Measurements from ENCODE around the gene MAGIX.
A peak's percentile ranks its signal among the peaks of the same experiment; 100 is the strongest.

MAGIX gene

GRCh38 chrX:49190821-49191573, 28.4 kb downstream of the MAGIX start (continued):
- TF ChIP-seq ZNF202 (tag by site-specific recombination; IDR thresholded peaks at IDR 0.05; ENCODE audit: borderline replicate concordance) (no peak), BCL11B (tag by site-specific recombination; IDR thresholded peaks at IDR 0.05; ENCODE audit: low read depth) (0 out of 2 replicates have a peak, but pooled peaks have one; percentile 61), ZNF341 (tag by site-specific recombination; IDR thresholded peaks at IDR 0.05; ENCODE audit: low read depth) (peak; percentile 82), ZEB2 (tag by site-specific recombination; IDR thresholded peaks at IDR 0.05) (no peak; the same call in 1 of the 2 replicates), ZNF155 (tag by site-specific recombination; IDR thresholded peaks at IDR 0.05) (no peak), HOXD13 (CRISPR knock-in tag; IDR thresholded peaks at IDR 0.05; ENCODE audit: borderline replicate concordance) (peak; percentile 70; the same call in 1 of the 2 replicates), PBX3 (CRISPR knock-in tag; IDR thresholded peaks at IDR 0.05) (peak; percentile 93), ZFP3 (tag by site-specific recombination; IDR thresholded peaks at IDR 0.05; ENCODE audit: low read depth) (no peak), OSR2 (tag by site-specific recombination; IDR thresholded peaks at IDR 0.05) (peak; percentile 27; the same call in 1 of the 2 replicates)

DNA sequence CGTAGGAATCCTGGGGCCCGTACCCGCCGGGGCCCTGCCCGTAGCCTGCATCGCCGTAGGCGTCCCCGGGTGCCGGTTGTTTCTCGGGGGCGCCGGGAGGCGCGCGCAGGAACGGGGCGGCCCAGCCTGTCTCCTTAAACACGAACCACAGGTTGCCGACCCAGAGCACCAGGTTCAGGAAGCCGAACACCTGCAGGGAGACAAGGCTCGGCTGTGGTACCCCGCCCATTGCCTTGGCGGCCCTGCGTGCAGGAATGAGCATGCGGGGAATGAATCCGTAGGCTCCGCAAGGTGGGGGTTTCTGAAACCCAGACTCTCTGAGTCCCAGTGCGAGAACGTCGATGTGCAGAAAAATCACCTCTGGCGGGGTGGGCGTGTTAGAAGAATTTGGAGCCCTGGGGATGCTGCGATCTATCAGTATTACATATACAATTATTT, 29.0 kb downstream of the MAGIX start:
- Histone ChIP-seq H3K27ac (ENCODE audit: extremely low read depth, low read depth, low read length) (peak overlapping the region; percentile 83), H3K9me3 (ENCODE audit: control insufficient read depth, insufficient read depth, low read depth, low read length) (no peaks in the 10 kb centered on the region), H3K4me1 (ENCODE audit: control insufficient read depth, insufficient read depth, low read length) (peaks cover 2% of the 10 kb centered on the region; the same call in 1 of the 2 replicates), H3K36me3 (ENCODE audit: control insufficient read depth in 2 of 2, insufficient read depth in 1 of 2, low read length in 2 of 2) (no peaks in the 10 kb centered on the region), H3K4me3 (ENCODE audit: low read depth, low read length) (peak overlapping the region; percentile 70)
- POLR2A ChIA-PET = interaction anchor here (0.9 to 2.0 kb wide), 13 partner anchors 8 to 189 kb away, joined by 3 to 31 read pairs (median 6); partner anchors contain the start of genes CCDC22, GRIPAP1, PPP1R3F and SYP
- CTCF ChIA-PET = interaction anchor here (0.6 to 2.3 kb wide), 9 partner anchors 11 to 85 kb away, joined by 3 to 16 read pairs (median 3); no protein-coding TSS in a partner anchor
- TF ChIP-seq ZNF239 (tag by site-specific recombination; IDR thresholded peaks at IDR 0.05) (no peak), ZNF335 (tag by site-specific recombination; conservative IDR thresholded peaks at IDR 0.05) (peak; percentile 75), ZNF350 (tag by site-specific recombination; IDR thresholded peaks at IDR 0.05) (no peak), ZNF529 (tag by site-specific recombination; IDR thresholded peaks at IDR 0.05; ENCODE audit: insufficient replicate concordance) (no peak), KLF9 (tag by site-specific recombination; IDR thresholded peaks at IDR 0.05; ENCODE audit: low read depth) (0 out of 2 replicates have a peak, but pooled peaks have one; percentile 50), INSM2 (tag by site-specific recombination; IDR thresholded peaks at IDR 0.05) (0 out of 2 replicates have a peak, but pooled peaks have one; percentile 40), ZNF560 (tag by site-specific recombination; IDR thresholded peaks at IDR 0.05; ENCODE audit: borderline replicate concordance) (no peak), SCRT2 (tag by site-specific recombination; IDR thresholded peaks at IDR 0.05) (peak; percentile 89), ZNF501 (tag by site-specific recombination; IDR thresholded peaks at IDR 0.05) (peak; percentile 82; the same call in 1 of the 2 replicates), ZBTB20 (tag by site-specific recombination; IDR thresholded peaks at IDR 0.05) (peak; percentile 99), ZNF133 (tag by site-specific recombination; IDR thresholded peaks at IDR 0.05) (no peak), AEBP2 (tag by site-specific recombination; IDR thresholded peaks at IDR 0.05; ENCODE audit: borderline replicate concordance) (no peak), ZNF623 (tag by site-specific recombination; IDR thresholded peaks at IDR 0.05) (no peak)
- TF ChIP-seq, protein P1, sequence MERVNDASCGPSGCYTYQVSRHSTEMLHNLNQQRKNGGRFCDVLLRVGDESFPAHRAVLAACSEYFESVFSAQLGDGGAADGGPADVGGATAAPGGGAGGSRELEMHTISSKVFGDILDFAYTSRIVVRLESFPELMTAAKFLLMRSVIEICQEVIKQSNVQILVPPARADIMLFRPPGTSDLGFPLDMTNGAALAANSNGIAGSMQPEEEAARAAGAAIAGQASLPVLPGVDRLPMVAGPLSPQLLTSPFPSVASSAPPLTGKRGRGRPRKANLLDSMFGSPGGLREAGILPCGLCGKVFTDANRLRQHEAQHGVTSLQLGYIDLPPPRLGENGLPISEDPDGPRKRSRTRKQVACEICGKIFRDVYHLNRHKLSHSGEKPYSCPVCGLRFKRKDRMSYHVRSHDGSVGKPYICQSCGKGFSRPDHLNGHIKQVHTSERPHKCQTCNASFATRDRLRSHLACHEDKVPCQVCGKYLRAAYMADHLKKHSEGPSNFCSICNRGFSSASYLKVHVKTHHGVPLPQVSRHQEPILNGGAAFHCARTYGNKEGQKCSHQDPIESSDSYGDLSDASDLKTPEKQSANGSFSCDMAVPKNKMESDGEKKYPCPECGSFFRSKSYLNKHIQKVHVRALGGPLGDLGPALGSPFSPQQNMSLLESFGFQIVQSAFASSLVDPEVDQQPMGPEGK (tag by site-specific recombination; IDR thresholded peaks at IDR 0.05) = peak; percentile 37
- TF ChIP-seq, protein P2, sequence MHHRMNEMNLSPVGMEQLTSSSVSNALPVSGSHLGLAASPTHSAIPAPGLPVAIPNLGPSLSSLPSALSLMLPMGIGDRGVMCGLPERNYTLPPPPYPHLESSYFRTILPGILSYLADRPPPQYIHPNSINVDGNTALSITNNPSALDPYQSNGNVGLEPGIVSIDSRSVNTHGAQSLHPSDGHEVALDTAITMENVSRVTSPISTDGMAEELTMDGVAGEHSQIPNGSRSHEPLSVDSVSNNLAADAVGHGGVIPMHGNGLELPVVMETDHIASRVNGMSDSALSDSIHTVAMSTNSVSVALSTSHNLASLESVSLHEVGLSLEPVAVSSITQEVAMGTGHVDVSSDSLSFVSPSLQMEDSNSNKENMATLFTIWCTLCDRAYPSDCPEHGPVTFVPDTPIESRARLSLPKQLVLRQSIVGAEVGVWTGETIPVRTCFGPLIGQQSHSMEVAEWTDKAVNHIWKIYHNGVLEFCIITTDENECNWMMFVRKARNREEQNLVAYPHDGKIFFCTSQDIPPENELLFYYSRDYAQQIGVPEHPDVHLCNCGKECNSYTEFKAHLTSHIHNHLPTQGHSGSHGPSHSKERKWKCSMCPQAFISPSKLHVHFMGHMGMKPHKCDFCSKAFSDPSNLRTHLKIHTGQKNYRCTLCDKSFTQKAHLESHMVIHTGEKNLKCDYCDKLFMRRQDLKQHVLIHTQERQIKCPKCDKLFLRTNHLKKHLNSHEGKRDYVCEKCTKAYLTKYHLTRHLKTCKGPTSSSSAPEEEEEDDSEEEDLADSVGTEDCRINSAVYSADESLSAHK (tag by site-specific recombination; IDR thresholded peaks at IDR 0.05) = peak; percentile 65
- TF ChIP-seq, protein P3, sequence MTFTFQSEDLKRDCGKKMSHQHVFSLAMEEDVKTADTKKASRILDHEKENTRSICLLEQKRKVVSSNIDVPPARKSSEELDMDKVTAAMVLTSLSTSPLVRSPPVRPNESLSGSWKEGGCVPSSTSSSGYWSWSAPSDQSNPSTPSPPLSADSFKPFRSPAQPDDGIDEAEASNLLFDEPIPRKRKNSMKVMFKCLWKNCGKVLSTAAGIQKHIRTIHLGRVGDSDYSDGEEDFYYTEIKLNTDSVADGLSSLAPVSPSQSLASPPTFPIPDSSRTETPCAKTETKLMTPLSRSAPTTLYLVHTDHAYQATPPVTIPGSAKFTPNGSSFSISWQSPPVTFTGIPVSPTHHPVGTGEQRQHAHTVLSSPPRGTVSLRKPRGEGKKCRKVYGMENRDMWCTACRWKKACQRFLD (tag by site-specific recombination; IDR thresholded peaks at IDR 0.05) = no peak

Measured in HEK293 (cell line).